NCI-H748 (cell line): Measurements from ENCODE around the gene LYSMD4.
"Not testable (repeated sequence)": the region's sequence is repeated elsewhere in the genome, so short reads cannot be mapped to it uniquely, and the experiment has no call there.

Experiments
- DNase-seq: peaks from one replicate; lab custom pipeline; 2025; ENCODE audit not compliant: unreplicated experiment; lab: John Stamatoyannopoulos, UW

LYSMD4 gene

DNA sequence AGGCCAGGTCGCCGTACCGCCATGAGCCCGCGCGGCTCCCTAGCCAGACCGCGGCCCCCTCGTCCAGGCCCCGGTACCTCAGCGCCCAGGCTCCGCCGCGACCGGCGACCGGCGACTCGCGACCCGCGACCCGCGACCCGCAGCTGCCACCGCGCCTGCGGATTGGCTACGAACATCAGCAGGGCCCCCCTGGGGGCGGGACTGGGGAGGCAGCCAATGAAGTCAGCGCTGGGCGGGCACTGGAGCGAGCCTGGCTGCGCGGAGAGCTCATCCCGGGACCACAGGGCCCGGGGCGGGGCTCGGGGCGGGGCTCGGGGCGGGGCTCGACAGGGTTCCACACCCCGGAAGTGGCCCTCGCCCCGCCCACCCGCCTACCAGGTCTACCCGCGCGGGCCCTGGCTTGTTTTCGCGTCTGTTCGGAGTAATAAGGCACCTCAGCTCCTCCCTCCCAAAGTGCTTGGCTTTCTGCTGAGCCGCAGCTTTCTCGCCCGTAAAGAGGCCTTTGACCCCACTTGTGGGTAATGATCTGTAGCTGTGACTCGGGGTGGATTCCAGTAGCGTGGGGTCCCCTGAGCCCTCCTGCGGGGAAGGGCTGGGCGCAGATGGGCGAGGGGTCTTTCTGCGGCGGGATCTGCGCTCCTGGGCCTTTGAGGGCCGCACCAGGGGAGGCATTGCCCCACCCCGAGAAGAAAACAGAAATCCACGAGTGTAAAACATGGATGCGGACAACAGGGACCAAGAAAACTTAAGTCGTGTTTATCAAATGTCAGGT is at the start of gene LYSMD4:
LYSMD4 (minus strand) TSS at position 170 of the 772 bp plus-strand sequence. CDS start 1,438 bp downstream, outside the sequence.
- peak; percentile 98 for DNase-seq

DNA sequence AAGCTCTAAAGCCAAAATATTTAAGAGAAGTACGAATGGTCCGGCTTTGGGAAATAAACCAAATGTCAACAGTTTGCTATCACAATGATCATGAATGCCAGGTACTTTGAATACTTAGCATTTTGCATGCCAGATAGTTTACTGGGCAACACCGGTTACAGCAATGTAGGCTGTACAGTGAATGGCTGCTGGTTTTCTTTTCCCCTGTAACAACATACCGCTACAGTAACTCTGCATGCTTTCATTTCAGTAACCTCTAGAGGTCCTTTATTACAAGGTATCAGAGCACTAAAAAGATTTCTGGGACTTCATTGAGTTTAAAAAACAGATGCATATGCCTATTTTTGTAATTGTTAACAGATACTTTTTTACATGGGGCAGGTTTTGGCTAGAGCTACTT is 48.8 kb upstream of the LYSMD4 start:
- DNase-seq, result not testable (repeated sequence)

DNA sequence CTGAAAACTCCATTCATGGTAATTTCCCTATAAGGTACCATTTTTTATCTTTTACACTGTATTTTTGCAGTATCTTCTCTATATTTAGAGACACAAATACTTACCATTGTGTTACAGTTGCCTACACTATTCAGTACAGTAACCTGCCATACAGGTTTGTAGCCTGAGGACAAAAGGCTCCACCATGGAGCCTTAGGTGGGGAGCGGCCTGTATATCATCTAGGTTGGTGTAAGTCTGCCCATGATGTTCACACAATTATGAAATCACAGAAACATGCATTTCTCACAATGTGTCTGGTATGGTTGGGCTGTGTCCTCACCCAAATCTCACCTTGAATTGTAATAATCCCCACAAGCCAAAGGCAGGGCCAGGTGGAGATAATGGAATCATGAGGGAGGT is 43.9 kb upstream of the LYSMD4 start:
- no peak for DNase-seq

DNA sequence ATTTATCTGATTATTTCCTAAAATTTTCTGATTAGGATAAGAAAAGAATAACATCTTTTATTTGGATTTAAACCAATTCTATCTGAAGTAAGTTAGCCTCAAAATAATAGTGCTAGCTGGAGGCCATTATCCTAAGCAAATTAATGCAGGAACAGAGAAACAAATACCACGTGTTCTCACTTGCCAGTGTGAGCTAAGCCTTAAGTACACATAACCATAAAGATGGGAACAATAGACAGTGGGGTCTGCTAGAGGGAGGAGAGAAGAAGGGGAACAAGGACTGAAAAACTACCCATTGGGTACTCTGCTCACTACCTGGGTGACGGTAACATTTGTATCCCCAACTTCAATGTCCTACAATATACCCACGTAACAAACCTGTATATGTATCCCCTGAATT is 31.3 kb upstream of the LYSMD4 start:
- DNase-seq, result peak; percentile 72

DNA sequence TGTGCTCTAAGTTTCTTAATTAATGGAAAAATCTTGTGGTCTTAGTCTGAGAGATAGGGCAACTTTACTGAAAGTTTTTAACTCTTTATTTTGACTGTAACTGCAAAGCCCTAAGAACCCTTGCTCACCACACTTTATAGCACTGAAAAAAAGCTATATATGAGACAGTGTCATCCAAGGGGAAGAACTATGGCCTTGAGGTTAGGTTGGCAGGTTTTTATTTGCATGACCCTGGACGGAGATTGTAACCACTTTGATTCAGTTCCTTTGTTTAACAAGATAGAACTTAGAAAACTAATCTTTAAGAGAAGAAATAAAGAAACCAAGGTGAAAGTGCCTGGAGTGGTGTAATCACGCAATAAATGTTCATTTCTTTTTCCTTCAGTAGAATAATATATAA is 30.6 kb upstream of the LYSMD4 start:
- DNase-seq, result no peak

DNA sequence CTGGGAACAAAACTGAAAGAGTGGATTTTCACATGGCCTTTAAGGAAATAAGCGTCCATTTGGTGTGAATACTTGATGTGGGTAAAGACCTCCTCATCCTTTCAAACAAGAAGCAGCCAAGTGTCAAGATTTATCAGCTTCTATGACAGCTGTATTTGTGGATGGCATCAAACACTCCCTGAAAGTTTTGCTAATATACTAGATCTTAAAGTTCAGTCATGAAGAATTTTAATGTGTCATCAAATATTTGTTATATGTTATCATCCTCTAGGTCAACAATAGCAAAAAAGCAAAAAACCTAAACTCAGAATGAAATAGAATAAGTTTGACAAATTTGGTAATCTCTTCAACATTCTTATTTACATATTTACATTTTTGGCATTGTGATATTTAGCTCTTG is 29.1 kb upstream of the LYSMD4 start:
- DNase-seq, result no peak

DNA sequence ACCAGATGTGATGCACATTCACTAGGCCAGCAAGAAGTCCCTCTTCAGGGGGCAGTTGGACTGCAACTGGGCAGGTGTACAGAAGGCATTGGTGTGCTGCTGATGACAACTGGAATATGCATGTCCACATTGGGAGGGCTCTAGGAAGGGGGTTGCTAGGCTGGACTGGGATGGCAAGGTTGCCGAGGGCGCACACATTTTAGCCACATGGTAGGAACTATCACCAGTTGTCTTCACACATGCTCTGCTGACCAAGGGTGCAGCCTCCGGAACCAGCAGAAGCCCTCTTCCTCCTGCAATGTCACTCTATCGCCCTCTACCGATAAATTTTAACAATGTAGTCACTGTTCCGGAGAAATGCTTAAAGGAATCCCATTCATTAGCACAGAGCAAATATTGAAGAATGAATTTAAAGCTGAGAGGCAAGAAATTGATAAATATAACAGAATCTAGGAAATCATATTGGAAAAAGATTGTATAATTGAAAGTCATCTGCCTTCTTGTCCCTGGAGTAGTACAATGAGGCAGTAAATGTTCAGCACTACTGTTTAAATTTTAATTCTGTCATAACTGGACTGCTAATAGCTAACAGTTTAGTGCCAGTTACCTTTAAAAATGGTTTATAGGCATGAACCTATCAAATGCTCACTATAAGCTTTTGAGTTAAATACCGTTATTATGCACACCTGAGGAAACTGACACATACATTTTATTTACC is 22.6 kb upstream of the LYSMD4 start:
- peak; percentile 63 for DNase-seq

DNA sequence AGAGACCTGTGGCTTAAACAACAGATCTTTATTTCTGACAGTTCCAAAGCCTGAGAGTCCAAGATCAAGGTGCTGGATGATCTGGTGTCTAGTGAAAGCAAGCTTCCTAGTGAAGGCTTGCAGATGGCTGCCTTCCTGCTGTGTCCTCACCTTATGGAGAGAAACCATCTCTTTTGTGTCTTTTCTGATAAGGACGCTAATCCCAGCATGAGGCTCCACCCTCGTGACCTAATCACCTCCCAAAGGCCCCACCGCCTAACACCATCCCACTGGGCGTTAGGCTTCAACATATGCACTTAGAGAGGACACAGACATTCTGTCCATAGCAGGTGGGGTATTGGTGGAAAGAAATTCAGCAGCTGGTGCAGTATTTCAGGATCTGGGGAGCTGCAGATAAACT is 19.8 kb upstream of the LYSMD4 start:
- DNase-seq, result no peak

DNA sequence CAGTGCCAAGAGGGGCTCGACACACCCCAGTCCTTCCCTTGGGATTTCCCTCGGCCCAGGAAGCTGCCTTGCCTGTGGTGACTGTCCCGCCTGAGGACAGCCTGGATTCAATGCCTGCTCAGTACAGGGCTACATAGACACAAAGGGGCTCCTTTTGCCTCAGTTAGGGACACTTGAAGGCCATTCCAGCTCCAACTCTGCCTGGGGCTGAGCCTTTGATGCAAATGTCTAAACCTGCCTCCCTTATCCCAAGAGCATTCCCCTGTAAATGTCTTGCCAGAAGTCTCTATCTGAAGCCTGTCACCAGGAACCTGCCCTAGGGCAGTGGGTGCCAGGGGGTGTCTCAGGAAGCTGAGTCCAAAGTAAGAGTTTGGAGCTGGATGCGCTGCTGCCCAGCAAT is 19.3 kb upstream of the LYSMD4 start:
- no peak for DNase-seq

DNA sequence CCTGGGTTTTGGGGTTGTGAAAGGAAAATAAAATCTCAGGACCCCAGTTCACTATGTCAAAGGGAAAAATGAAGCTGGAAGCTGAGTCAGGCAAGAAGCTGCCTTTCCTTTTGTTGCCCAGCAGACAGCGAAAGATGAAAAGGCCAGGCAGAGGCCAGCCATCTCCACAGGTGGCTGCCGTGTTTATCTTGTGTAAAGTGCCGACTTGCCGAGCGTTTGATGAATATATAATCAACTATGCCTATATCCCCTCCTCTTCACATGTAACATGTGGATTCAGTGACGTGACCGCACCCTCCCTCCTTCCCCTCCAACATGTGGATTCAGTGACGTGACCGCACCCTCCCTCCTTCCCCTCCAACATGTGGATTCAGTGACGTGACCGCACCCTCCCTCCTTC is 17.1 kb upstream of the LYSMD4 start:
- DNase-seq, result not testable (repeated sequence)

DNA sequence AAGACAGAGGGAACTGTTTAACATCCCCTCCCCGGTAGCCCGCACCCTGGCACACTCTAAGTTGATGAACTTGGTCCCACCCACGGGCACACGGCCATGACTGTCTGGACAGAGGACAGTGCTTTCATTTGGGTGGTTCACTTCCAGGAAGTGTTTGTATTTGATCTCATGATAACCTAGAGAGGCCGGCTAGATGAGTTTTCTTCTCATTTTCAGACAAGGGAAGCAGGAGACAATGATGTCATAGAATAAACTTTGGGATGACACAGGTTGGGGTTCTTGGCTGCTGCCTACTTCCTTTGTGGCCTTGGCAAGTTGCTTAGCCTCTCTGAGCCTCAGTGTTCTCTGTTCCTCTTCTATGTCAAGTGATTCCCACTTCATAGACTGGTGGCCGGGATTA is 16.1 kb upstream of the LYSMD4 start:
- DNase-seq, result no peak

DNA sequence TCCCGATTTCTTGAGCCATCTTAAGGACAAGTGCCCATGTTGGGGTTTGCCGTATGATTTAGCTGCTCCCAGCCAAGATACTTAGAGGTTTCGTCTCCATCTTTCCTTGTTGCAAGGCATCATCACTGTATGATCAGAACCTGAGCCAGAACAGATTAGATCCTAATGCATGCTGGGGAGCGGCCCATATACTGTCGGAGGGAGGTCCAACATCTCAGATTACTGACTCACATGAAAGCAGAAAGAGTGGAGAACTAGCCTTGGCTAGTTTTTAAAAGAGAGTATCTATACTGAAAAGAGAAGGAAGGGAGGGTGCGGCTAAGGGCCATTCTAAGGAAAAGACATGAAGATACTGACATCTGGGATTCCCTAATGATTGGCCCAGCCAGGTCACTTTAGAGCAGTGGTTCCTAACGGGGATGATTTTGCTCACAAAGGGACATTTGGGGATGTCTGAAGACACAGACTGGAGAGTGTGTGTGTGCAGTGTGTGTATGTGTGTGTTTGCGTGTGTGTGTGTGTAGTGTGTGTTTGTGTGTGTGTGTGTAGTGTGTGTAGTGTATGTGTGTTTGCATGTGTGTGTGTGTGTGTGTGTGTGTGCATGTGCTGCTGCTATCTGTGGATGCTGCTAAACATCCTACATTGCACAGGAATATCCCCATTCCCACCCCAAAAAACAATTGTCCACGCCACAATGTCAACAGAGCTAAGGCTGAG is 12.3 kb upstream of the LYSMD4 start:
- no peak for DNase-seq

DNA sequence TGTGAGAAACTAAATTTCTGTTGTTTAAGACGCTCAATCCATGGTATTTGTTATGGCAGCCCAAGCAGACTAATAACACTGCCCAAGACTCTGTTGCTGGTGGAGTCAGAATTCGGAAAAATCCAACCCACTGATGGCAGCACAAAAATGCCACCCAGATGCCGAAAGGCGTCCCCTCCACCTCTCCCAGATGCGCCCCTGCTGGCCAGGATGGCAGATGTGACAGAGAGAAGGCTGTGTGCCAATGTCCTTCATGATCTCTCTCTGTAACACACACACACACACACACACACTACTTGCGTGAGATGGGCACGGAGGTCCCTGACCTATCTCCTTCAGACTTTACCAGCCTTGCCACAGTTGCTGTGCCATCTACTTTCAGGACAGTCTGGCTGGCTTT is 10.9 kb upstream of the LYSMD4 start:
- DNase-seq, result no peak

DNA sequence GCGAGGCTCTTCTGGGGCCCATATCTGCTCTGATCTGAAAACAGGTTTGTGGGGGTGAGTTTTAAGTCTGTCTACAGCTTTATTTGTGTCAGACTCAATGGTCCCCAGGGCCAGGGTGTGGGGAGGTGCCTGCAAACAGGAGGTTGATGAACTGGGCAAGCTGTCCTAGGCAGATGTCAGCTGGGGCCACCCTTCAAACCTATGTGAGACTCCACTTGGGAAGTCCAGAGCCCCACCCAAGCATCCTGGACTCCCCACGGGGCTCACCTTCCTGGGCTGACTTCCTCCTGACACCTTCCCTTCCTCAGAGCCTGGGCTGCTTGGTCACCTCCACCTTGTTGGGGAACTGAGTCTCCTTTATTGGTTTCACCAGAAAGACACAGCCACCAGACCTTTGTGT is 8.6 kb upstream of the LYSMD4 start:
- no peak for DNase-seq

DNA sequence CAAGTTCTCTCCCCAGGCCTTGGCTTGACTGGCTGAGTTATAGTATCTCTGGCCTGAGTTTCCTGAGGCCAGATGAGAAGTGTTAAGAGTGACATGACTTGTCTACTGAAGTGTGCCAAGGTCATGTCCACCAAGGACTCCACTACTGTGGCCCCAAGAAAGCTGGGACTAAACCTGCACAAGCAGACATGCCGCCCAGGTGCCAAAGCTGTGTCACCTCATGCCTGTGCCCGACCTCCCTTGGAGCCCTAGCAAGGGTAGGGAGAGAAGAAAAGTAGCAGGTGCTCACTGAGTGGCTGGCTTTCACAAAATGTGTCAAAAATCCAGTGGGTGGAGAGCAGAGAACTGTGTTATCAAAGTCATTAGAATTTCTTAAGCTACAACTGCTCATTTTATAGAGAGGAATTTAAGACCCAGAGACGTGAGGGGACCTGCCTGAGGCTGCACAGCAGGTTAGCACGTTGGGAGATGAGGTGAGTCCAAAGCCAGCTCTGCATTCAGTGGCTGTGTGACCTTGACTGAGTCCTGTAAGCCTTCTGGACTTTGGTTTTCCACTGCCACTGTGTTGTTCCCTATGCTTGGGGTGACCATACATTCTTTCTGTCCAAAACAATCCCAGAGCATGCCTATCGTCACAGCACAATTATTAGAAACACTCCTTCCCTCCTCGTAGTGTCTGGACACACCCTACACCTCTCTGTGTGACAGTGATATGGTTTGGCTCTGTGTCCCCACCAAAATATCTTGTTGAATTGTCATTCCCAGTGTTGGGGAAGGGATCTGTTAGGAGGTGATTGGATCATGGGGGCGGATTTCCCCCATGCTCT is 5.0 kb upstream of the LYSMD4 start:
- no peak for DNase-seq

DNA sequence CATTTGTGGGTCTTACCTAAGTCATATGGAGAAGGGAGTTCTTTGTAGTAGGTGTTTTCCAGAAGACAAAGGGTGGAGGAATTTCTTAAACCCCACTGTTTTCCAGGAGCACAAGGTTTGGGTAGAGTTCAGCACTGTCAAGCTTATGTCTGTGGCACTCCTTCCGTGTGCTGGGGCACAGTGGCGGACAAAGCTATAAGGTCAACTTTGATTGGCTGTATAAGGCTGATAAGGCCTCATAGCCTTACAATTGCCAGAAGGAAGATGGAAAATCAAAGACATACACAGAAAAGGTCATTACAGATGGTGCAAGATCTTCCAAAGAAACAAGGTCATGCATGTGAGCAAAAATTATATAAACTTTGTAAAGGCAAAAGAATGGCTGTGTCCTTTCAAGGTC is 3.5 kb upstream of the LYSMD4 start:
- no peak for DNase-seq

DNA sequence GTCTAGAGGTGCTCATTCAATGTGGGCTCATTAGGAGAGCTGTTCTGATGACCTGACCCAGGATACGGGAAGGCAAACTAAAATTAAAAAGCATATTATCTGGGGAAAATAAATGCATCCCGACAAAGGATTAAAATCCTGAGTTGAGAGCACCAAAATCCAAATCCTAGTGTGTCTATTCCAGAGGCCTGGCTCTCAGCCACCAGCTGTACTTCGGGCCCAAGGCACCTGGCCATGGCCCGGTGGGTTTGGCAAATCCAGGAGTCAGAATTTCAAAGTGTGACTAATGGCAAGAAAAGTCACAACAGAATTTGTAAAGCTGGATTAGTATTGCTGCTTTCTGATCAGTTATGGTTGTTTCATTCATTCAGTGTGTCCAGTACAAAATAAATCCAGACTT is 2.6 kb upstream of the LYSMD4 start:
- no peak for DNase-seq

DNA sequence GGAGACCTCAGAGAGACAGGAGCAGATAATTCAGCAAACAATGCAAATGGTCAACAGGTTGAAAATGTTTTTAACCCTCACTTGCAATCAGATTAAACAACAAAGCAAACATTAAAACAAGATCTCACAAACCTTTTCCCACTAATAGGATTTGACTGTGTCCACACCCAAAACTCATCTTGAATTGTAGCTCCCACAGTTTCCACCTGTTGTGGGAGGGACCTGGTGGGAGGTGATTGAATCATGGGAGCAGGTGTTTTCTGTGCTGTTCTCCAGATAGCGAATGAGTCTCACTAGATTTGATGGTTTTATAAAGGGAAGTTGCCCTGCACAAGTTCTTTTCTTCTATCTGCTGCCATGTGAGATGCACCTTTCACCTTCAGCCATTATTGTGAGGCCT is 1.3 kb upstream of the LYSMD4 start:
- DNase-seq, result peak; percentile 89

DNA sequence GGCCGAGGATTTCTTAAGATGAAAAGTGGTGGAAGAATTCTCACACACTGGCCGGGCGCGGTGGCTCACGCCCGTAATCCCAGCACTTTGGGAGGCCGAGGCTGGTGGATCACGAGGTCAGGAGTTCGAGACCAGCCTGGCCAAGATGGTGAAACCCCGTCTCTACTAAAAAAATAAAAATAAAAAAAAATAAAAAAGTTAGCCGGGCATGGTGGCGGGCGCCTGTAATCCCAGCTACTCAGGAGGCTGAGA is 729 bp upstream of the LYSMD4 start:
- DNase-seq, result not testable (repeated sequence)

DNA sequence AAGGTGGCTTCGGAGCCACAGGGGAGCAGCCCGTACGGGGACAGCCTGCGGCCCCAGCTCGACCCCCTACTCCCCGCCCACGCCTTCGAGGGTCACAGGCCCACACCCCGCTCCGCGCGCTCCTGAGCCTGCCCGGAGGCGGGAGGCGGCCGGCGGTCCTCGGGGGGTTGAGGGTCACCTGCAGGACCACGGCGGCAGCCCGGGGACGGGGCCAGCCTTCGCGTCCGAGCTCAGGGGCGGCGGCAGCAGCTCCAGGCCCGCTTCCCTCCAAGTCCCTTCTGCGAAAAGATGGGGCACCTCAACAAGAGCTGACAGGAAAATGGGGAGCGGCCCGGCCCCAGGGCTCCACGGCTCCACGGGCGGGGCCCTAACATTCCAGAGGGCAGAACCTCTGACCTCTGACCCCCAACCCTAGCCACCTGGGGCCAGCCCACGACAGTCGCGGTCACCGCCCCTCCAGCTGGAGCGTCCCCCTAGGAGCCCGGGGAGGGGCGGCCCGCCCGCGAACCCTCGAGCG is 428 bp downstream of the LYSMD4 start:
- peak; percentile 49 for DNase-seq

DNA sequence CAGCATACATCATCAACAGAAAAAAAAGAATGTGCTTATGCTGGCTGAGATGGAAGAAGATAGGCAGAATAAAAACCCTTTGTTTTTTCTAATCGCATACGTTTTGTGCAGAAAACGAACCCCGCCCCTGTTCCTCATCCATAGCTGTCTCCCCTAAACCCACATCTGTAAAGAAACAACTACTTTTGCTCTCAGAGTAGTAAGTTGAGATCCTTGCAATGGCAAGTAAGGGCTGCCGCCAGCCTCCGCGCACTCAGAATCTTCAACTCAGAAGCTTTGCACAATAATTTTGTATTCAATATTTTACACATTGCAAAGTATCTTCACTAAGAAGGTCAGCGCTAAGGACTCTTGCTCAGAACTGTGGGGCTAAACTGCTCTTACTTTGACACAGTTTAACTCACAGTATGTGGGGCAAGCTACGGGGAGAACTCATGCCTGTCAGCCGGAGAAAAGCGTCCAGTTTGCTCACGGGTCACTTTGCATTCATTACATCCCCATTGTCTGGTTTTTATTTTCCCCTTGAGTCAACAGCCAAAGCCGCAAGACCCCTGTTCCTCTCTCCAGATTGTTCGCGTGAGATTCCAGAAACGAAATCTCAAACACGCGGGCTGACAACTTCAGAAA is 1.0 kb downstream of the LYSMD4 start:
- DNase-seq, result peak; percentile 33
